Non-pigmented ciliary epithelial cell (primary cell): ENCODE results near the gene HIVEP3.
A peak's percentile ranks its signal among the peaks of the same experiment; 100 is the strongest.

Source experiments
- DNase-seq: peaks from one replicate; pipeline ENCODE4 v3.0.0-alpha.2; 2010; ENCODE audit warnings: low read depth

The HIVEP3 gene

GRCh38 chr1:41530411-41530810 is 388.3 kb downstream of the HIVEP3 start:
- DNase-seq: no peak

GRCh38 chr1:41529621-41530395 is 388.9 kb downstream of the HIVEP3 start:
- DNase-seq: no peak

- DNase-seq: no peak
These were observed 389.8 kb downstream of the HIVEP3 start for GRCh38 chr1:41528726-41529605.

- DNase-seq: no peak
These were observed 390.6 kb downstream of the HIVEP3 start for GRCh38 chr1:41528106-41528505.

- DNase-seq: no peak
These were observed 391.7 kb downstream of the HIVEP3 start for GRCh38 chr1:41526956-41527561.

- no peak for DNase-seq
These were observed 392.7 kb downstream of the HIVEP3 start for GRCh38 chr1:41525891-41526587.

GRCh38 chr1:41524676-41525675 is 393.7 kb downstream of the HIVEP3 start:
- DNase-seq: no peak

GRCh38 chr1:41523949-41524675 is 394.6 kb downstream of the HIVEP3 start:
- no peak for DNase-seq

GRCh38 chr1:41523071-41523470 is 395.7 kb downstream of the HIVEP3 start:
- DNase-seq: no peak

- no peak for DNase-seq
These were observed 397.0 kb downstream of the HIVEP3 start for GRCh38 chr1:41521766-41522165.

- DNase-seq: no peak
These were observed 397.6 kb downstream of the HIVEP3 start for GRCh38 chr1:41520951-41521752.

GRCh38 chr1:41519667-41520066 is 399.1 kb downstream of the HIVEP3 start:
- no peak for DNase-seq

GRCh38 chr1:41518471-41518870 is 400.3 kb downstream of the HIVEP3 start:
- no peak for DNase-seq

GRCh38 chr1:41517062-41517438 is 401.7 kb downstream of the HIVEP3 start:
- no peak for DNase-seq

- DNase-seq: peak; percentile 36
These were observed 402.3 kb downstream of the HIVEP3 start for GRCh38 chr1:41516168-41517061.

- no peak for DNase-seq
These were observed 402.9 kb downstream of the HIVEP3 start for GRCh38 chr1:41515778-41516167.

- no peak for DNase-seq
These were observed 403.5 kb downstream of the HIVEP3 start for GRCh38 chr1:41515131-41515678.

GRCh38 chr1:41514381-41514780 is 404.3 kb downstream of the HIVEP3 start:
- DNase-seq: no peak
